A673 (cell line): ENCODE measurements around the gene VPS11.

ENCODE experiments used
- CTCF ChIP-seq: fragments of 300-800, 200-600 bp; sonication (generic); conservative IDR thresholded peaks from 2 replicates; pipeline ENCODE4 v1.5.1; 2017; ENCODE audit warnings: low read depth, mild to moderate bottlenecking, antibody characterized with exemption, low read length, moderate library complexity, mixed read lengths
- EZH2 ChIP-seq: fragments of 200-600 bp; sonication (generic); IDR thresholded peaks from 2 replicates; pipeline ENCODE4 v1.6.1; 2017; ENCODE audit warnings: borderline replicate concordance, low read depth, mild to moderate bottlenecking, mixed read lengths, antibody characterized with exemption, low read length; ENCODE audit not compliant: poor library complexity, severe bottlenecking

DNA sequence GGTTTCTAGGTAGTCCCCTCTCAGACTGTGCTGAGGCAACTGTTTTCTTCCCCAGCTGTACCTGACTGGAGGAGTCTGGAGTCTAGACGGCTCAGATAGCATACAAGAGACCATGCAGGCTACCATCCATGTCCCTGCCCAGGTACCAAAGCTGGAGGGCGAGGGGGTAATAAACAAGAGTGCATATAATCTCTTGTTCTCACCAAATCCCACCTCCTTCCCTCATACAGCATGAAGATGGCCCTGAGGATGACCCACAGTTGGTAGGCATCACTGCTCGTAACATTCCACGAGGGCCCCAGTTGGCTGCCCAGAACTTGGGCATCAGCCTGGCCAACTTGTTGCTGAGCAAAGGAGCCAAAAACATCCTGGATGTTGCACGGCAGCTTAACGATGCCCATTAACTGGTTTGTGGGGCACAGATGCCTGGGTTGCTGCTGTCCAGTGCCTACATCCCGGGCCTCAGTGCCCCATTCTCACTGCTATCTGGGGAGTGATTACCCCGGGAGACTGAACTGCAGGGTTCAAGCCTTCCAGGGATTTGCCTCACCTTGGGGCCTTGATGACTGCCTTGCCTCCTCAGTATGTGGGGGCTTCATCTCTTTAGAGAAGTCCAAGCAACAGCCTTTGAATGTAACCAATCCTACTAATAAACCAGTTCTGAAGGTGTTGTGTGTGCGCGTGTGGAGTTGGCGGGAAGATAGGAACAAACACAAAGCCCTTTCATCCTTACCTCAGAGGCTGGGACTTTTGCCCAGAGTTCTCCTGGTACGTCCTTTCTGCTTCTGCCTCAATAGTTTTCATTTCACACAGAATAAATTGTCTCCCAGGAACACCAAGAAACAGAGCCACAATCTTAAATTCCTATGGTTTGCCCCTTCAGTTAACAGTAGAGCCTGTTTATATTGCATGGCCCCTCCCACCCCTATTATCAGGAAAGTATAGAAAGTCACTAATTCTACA lies 25.5 kb downstream of the VPS11 start:
- TF ChIP-seq CTCF (no peak), EZH2 (no peak)
